GM15510 (cell line): Measurements from ENCODE around the gene ESCO1.

Experiments used
- POLR2A ChIP-seq: IDR thresholded peaks from 3 replicates; pipeline ENCODE4 v1.6.1; 2011; ENCODE audit warnings: borderline replicate concordance; ENCODE audit not compliant: insufficient read length; ENCODE audit errors: extremely low read depth

ESCO1 gene

DNA sequence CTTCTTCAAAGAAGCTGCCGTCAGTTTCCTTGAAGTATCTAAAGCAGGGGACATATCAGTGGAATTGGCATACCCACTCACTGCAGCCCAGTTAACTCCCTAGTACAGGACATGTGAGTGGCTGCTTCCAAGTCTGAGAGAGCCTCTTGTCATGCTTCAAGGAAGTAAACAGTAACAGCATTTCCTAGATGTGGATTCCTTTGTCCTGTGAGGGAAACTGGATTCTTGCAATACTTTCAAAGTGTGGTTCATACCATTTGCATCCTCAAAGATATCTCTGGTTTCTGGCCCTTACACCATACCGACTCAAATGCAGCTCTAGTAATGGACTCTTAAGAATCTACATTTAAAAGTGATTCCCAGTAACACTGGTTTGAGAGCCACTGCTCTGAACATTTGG is 87.2 kb downstream of the ESCO1 start:
- no peak for TF ChIP-seq POLR2A

GRCh38 chr18:21509062-21509461 is 91.4 kb downstream of the ESCO1 start:
- no peak for TF ChIP-seq POLR2A

- no peak for TF ChIP-seq POLR2A
Observed at GRCh38 chr18:21507913-21508701, 92.4 kb downstream of the ESCO1 start.

- no peak for TF ChIP-seq POLR2A
Observed at GRCh38 chr18:21502661-21503060, 97.8 kb downstream of the ESCO1 start.

DNA sequence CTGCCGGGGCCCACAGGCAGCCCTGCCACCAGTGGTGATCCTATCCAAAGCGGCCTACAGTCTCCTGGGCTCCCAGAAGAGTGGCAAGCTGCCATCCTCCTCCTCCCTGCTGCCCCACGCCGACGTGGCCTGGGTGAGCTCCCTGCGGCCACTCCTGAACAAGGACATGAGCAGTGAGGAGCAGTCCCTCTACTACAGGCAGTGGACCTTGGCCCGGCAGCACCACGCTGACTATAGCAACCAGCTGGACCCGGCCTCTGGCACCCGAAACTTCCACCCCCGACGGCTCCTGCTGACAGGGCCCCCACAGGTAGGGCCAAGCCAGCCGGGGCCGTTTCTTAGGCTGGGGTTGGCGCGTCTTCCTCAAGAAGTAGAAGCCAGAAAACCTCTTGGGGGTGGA is 100.5 kb downstream of the ESCO1 start:
- no peak for TF ChIP-seq POLR2A

GRCh38 chr18:21496277-21496835 is 104.1 kb downstream of the ESCO1 start:
- no peak for TF ChIP-seq POLR2A

- no peak for TF ChIP-seq POLR2A
Observed at GRCh38 chr18:21490748-21491147, 109.8 kb downstream of the ESCO1 start.

GRCh38 chr18:21489919-21490495 is 110.5 kb downstream of the ESCO1 start:
- no peak for TF ChIP-seq POLR2A

GRCh38 chr18:21489119-21489750 is 111.3 kb downstream of the ESCO1 start:
- TF ChIP-seq POLR2A = no peak

- no peak for TF ChIP-seq POLR2A
Observed at GRCh38 chr18:21486905-21487437, 113.5 kb downstream of the ESCO1 start.

DNA sequence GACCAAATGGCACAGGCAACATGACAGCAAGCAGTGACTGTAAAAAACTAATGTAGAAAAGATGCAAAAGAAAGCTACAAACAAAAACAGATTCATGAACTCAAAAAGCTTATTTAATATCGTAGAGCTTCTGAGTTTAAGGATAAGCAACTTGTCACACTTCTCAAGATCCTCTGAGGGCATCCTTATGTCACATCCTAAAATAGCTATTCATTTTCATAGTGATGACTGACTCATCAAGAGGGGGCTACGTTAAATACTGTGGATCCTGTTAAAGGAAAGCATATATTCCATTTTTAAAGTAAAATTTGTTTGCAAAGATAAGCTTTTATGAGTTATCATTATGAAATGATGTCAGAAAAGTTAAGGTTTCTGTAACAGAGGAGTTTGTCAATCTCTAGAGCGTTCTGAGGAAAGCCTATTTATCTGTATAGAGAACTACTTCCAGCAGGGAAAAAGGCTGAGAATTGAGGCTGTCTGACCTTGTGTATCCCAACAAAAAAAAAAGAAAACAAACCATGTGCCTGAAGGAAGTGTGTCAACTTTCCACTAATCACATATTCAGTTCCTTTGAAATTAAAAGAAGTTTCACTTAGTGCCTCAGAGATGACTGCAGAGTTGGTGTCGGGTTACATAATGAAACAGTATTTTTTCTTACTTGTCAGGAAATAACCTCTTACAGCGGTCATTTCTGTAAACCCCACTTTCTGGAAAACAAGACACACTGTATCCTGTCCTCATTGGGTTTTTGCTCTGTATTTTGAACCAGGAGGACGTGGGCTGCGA is 115.5 kb downstream of the ESCO1 start:
- no peak for TF ChIP-seq POLR2A

- TF ChIP-seq POLR2A = no peak
Observed at GRCh38 chr18:21483051-21483450, 117.5 kb downstream of the ESCO1 start.

DNA sequence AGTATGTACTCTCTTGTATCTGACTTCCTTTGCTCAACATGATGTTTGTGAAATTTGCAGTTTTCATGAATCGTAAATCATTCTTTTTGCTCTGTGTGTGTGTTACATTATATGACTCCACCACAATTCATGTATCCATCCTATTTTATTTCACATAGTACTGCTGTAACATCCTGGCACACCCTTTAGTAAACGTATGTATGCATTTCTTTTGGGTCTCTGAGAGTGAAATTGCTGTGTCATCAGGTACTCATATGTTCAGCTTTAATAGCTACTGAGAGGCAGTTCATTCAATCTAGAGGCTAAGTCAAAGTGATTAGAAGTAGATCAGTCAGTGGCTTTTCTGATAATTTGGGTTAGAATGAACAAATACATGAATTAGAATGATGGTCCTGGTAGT is 118.8 kb downstream of the ESCO1 start:
- no peak for TF ChIP-seq POLR2A

DNA sequence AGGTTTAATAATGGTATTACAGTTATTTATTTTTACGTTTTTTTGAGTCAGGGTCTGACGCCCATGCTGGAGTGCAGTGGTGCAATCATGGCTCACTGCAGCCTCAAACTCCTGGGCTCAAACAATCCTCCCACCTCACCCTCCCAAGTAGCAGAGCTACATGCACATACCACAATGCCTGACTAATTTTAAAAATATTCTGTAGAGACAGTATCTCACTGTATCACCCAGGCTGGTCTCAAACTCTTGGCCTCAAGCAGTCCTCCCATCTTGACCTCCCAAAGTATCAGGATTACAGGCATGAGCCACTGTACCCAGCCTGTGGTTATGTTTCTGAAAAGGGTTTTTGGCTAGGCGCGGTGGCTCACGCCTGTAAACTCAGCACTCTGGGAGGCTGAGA is 120.8 kb downstream of the ESCO1 start:
- no peak for TF ChIP-seq POLR2A
